SIG-M5 (cell line): ENCODE results near the gene HSF2BP.
"Not testable (repeated sequence)": the region's sequence is repeated elsewhere in the genome, so short reads cannot be mapped to it uniquely, and the experiment has no call there.

Experiments used
- DNase-seq: peaks from one replicate; lab custom pipeline; 2025; lab: John Stamatoyannopoulos, UW

HSF2BP gene

GRCh38 chr21:43651926-43652325 is 7.4 kb downstream of the HSF2BP start:
- DNase-seq, result not testable (repeated sequence)

- no peak for DNase-seq
These were observed 11.1 kb downstream of the HSF2BP start for GRCh38 chr21:43648171-43648570.

- DNase-seq, result peak; percentile 52
These were observed 12.6 kb downstream of the HSF2BP start for GRCh38 chr21:43646550-43647260.

- no peak for DNase-seq
These were observed 13.3 kb downstream of the HSF2BP start for GRCh38 chr21:43645976-43646375.

- DNase-seq, result peak; percentile 80
These were observed 14.0 kb downstream of the HSF2BP start for GRCh38 chr21:43645136-43645891.

- no peak for DNase-seq
These were observed 14.7 kb downstream of the HSF2BP start for GRCh38 chr21:43644609-43645008.

- no peak for DNase-seq
These were observed 15.2 kb downstream of the HSF2BP start for GRCh38 chr21:43644071-43644470.

GRCh38 chr21:43643193-43643592 is 16.1 kb downstream of the HSF2BP start:
- no peak for DNase-seq

GRCh38 chr21:43640400-43640799 is 18.9 kb downstream of the HSF2BP start:
- no peak for DNase-seq

GRCh38 chr21:43639470-43640353 is 19.6 kb downstream of the HSF2BP start:
- no peak for DNase-seq

- DNase-seq, result no peak
These were observed 21.6 kb downstream of the HSF2BP start for GRCh38 chr21:43637530-43638158.

- DNase-seq, result no peak
These were observed 23.9 kb downstream of the HSF2BP start for GRCh38 chr21:43635436-43635835.

- DNase-seq, result no peak
These were observed 24.7 kb downstream of the HSF2BP start for GRCh38 chr21:43634618-43635017.

GRCh38 chr21:43632373-43632905 is 26.8 kb downstream of the HSF2BP start:
- no peak for DNase-seq

GRCh38 chr21:43631411-43632107 is 27.7 kb downstream of the HSF2BP start:
- no peak for DNase-seq

GRCh38 chr21:43627527-43627926 is 31.8 kb downstream of the HSF2BP start:
- no peak for DNase-seq

- DNase-seq, result no peak
These were observed 32.9 kb downstream of the HSF2BP start for GRCh38 chr21:43626390-43626789.

- no peak for DNase-seq
These were observed 34.9 kb downstream of the HSF2BP start for GRCh38 chr21:43624339-43624738.

GRCh38 chr21:43623588-43623987 is 35.7 kb downstream of the HSF2BP start:
- DNase-seq, result no peak

- DNase-seq, result no peak
These were observed 36.5 kb downstream of the HSF2BP start for GRCh38 chr21:43622796-43623195.

GRCh38 chr21:43619856-43620255 is 39.4 kb downstream of the HSF2BP start:
- no peak for DNase-seq
